IMR-90 (cell line): Measurements from ENCODE around the gene ING2.

ENCODE experiments used
- CEBPB ChIP-seq: IDR thresholded peaks from 2 replicates; pipeline ENCODE4 v1.6.1; 2012; ENCODE audit warnings: low read depth, low read length, improper control_type of control experiment
- CHD1 ChIP-seq: IDR thresholded peaks from 2 replicates; pipeline ENCODE4 v1.6.1; 2012; ENCODE audit warnings: low read depth, low read length, improper control_type of control experiment
- MAZ ChIP-seq: IDR thresholded peaks from 2 replicates; pipeline ENCODE4 v1.6.1; 2012; ENCODE audit warnings: low read depth, mild to moderate bottlenecking, low read length, improper control_type of control experiment, moderate library complexity, borderline replicate concordance
- POLR2A ChIP-seq: IDR thresholded peaks from 2 replicates; pipeline ENCODE4 v1.6.1; 2012; ENCODE audit warnings: mild to moderate bottlenecking, low read depth, low read length
- RAD21 ChIP-seq: IDR thresholded peaks from 2 replicates; pipeline ENCODE4 v1.6.1; 2012; ENCODE audit warnings: low read length, improper control_type of control experiment
- TF ChIP-seq, protein P1 (sequence below): conservative IDR thresholded peaks from 2 replicates; pipeline ENCODE4 v1.5.1; 2012; ENCODE audit warnings: mild to moderate bottlenecking, low read depth, low read length, improper control_type of control experiment
- TF ChIP-seq, protein P2 (sequence below): fragments of 150-350 bp; IDR thresholded peaks from 2 replicates; pipeline ENCODE4 v1.6.1; 2016; ENCODE audit warnings: low read depth, mild to moderate bottlenecking, low read length, moderate library complexity, borderline replicate concordance

DNA sequence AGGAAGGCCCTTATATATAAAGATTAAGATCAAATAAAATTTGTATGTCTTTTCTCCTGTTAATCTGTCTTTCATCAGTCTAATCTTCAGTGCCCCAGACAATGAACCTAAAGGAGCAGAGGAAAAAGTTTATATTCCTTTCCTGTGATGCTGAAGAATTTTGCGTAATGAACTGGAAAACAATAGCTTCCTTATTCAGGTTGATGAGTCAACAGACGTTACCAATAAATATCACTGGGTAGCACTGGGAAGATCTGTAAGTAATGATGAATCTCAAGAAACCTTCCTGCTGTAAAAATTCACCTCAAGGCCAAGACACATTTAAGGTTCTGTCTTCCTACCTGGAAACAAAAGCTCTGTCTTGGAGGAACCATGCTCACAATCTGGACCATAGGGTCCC, 34.9 kb upstream of the ING2 start:
- TF ChIP-seq RAD21 (no peak), POLR2A (no peak), CHD1 (no peak), MAZ (no peak), CEBPB (peak; percentile 17; the same call in 1 of the 2 replicates)
- TF ChIP-seq, protein P1, sequence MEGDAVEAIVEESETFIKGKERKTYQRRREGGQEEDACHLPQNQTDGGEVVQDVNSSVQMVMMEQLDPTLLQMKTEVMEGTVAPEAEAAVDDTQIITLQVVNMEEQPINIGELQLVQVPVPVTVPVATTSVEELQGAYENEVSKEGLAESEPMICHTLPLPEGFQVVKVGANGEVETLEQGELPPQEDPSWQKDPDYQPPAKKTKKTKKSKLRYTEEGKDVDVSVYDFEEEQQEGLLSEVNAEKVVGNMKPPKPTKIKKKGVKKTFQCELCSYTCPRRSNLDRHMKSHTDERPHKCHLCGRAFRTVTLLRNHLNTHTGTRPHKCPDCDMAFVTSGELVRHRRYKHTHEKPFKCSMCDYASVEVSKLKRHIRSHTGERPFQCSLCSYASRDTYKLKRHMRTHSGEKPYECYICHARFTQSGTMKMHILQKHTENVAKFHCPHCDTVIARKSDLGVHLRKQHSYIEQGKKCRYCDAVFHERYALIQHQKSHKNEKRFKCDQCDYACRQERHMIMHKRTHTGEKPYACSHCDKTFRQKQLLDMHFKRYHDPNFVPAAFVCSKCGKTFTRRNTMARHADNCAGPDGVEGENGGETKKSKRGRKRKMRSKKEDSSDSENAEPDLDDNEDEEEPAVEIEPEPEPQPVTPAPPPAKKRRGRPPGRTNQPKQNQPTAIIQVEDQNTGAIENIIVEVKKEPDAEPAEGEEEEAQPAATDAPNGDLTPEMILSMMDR = no peak
- TF ChIP-seq, protein P2, sequence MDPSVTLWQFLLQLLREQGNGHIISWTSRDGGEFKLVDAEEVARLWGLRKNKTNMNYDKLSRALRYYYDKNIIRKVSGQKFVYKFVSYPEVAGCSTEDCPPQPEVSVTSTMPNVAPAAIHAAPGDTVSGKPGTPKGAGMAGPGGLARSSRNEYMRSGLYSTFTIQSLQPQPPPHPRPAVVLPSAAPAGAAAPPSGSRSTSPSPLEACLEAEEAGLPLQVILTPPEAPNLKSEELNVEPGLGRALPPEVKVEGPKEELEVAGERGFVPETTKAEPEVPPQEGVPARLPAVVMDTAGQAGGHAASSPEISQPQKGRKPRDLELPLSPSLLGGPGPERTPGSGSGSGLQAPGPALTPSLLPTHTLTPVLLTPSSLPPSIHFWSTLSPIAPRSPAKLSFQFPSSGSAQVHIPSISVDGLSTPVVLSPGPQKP = no peak
